Measurements from ENCODE around the gene MORN1. TPM values are rescaled to one million over a fixed set of nuclear protein-coding genes. Genes with fewer than 3 reads are reported as not detected.

Gene MORN1
- total RNA-seq, 4 donors from 2014 or later: 5.0 to 14.6 (median 9.2) TPM

DNA sequence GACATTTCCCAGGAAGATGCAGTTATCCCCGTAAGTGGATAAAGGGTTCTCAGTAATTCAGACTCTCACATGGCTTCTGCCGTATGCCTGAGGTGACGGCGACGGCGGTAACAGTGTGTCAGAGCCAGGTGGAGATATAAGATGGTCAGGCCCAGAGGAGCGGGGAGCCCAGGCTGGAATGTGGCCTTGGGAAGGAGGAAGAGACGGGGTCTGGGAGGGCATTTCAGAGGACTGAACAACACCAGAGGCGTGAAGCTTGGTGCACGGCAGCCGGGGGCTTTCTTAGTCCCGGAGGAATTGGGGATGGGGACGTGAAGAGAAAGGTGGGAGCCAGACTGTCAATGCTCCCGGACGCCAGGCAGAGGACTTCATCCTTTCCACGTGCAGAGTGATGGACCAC, 1.3 kb upstream of the MORN1 start:
- H3K4me3 ChIP-seq: peak overlapping the region; percentile 78 to 83
- H3K4me1 ChIP-seq: peaks cover 0 to 47% (median 34%) of the 10 kb centered on the region in 3 donors
- ATAC-seq: no peak
- peaks cover 0 to 55% of the 10 kb centered on the region in 2 donors for H3K36me3 ChIP-seq
- H3K27me3 ChIP-seq: no peaks in the 10 kb centered on the region
- WGBS, 2 donors (ENCODE audit: low coverage in 1 of 2): 25% methylated on average over 4 of the region's 16 CpGs; no CpG with 5 or more reads in 1 of the 2 donors
- H3K27ac ChIP-seq: peak overlapping the region in 3 of 4 donors; percentile 88 to 95 (median 90)
- no peak for TF ChIP-seq EP300 (IDR thresholded peaks at IDR 0.05)
- TF ChIP-seq, protein P1, sequence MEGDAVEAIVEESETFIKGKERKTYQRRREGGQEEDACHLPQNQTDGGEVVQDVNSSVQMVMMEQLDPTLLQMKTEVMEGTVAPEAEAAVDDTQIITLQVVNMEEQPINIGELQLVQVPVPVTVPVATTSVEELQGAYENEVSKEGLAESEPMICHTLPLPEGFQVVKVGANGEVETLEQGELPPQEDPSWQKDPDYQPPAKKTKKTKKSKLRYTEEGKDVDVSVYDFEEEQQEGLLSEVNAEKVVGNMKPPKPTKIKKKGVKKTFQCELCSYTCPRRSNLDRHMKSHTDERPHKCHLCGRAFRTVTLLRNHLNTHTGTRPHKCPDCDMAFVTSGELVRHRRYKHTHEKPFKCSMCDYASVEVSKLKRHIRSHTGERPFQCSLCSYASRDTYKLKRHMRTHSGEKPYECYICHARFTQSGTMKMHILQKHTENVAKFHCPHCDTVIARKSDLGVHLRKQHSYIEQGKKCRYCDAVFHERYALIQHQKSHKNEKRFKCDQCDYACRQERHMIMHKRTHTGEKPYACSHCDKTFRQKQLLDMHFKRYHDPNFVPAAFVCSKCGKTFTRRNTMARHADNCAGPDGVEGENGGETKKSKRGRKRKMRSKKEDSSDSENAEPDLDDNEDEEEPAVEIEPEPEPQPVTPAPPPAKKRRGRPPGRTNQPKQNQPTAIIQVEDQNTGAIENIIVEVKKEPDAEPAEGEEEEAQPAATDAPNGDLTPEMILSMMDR (IDR thresholded peaks at IDR 0.05): no peak
- TF ChIP-seq POLR2A (IDR thresholded peaks at IDR 0.05): no peak
- TF ChIP-seq POLR2AphosphoS5 (IDR thresholded peaks at IDR 0.05): no peak
- H3K9me3 ChIP-seq: no peaks in the 10 kb centered on the region

DNA sequence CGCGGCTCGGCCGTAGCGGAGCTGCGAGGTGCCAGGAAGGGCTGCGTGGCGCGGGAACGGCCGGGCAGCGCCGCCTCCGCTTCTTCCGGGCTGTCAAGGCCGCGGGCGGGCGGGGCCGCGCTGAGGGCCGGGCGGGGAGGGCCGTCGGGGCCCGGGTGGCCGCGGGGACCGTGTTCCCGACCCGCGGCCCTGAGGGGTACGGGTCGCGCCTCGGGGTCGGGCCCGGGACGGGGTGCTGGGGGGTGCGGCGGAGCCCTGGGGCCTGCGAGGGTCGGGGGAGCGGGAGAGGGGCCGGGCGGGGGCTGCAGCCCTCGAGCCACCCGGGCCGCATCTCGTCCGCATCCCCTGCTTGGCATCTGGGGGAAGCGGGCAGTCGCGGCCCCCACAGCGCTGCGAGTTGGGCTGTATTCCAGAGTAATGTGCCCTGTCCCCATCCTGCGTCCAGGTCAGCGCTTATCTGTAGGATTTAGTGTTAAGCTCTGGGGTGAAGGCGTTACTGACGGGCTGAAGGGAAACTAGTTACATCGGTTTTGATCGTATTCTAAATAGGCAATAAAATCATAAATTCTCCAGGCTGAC, 666 bp upstream of the MORN1 start:
- WGBS, 2 donors (ENCODE audit: low coverage in 1 of 2): 0 to 1% methylated on average over 2 to 7 of the region's 62 CpGs
- TF ChIP-seq, protein P1 (IDR thresholded peaks at IDR 0.05): no peak
- TF ChIP-seq POLR2A (IDR thresholded peaks at IDR 0.05) (no peak), EP300 (IDR thresholded peaks at IDR 0.05) (no peak), POLR2AphosphoS5 (IDR thresholded peaks at IDR 0.05) (no peak)
- H3K27me3 ChIP-seq: no peaks in the 10 kb centered on the region
- H3K9me3 ChIP-seq: no peaks in the 10 kb centered on the region
- no peak for ATAC-seq
- peak overlapping the region; percentile 78 to 83 for H3K4me3 ChIP-seq
- peaks cover 0 to 55% of the 10 kb centered on the region in 2 donors for H3K36me3 ChIP-seq
- H3K27ac ChIP-seq: peak overlapping the region; percentile 36 to 95 (median 89)
- peaks cover 0 to 47% (median 34%) of the 10 kb centered on the region in 3 donors for H3K4me1 ChIP-seq

DNA sequence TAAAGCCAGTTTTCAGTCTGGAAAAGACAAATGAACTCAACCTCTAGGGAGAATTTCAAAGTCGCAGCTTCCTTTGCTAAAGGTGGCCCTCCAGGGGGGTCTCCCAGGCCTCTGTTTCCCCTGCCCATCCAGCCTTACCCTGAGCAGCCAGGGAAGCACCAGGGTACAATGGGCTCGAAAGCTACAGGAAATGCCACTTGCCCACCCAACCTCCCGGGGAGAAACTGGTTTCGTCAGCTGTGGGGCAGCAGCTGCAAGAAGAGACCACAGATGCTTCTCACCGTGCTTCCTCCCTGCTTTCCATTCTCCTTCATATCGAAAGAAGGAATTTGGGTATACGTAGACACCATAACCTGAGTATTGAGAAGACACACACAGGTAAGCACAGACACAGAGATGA, 1.7 kb downstream of the MORN1 start:
- TF ChIP-seq, protein P1 (IDR thresholded peaks at IDR 0.05): no peak
- no peak for TF ChIP-seq POLR2AphosphoS5 (IDR thresholded peaks at IDR 0.05)
- TF ChIP-seq POLR2A (IDR thresholded peaks at IDR 0.05): no peak
- no peak for TF ChIP-seq EP300 (IDR thresholded peaks at IDR 0.05)
- no peak for ATAC-seq
- Histone ChIP-seq H3K27me3 (no peaks in the 10 kb centered on the region), H3K9me3 (no peaks in the 10 kb centered on the region), H3K27ac (no peak overlapping the region), H3K4me1 (peaks cover 0 to 40% (median 30%) of the 10 kb centered on the region in 3 donors), H3K4me3 (no peak overlapping the region), H3K36me3 (peaks cover 0 to 37% of the 10 kb centered on the region in 2 donors)
- 17% methylated on average over 1 of the region's 7 CpGs; no CpG with 5 or more reads in 1 of the 2 donors for WGBS, 2 donors (ENCODE audit: low coverage in 1 of 2)

DNA sequence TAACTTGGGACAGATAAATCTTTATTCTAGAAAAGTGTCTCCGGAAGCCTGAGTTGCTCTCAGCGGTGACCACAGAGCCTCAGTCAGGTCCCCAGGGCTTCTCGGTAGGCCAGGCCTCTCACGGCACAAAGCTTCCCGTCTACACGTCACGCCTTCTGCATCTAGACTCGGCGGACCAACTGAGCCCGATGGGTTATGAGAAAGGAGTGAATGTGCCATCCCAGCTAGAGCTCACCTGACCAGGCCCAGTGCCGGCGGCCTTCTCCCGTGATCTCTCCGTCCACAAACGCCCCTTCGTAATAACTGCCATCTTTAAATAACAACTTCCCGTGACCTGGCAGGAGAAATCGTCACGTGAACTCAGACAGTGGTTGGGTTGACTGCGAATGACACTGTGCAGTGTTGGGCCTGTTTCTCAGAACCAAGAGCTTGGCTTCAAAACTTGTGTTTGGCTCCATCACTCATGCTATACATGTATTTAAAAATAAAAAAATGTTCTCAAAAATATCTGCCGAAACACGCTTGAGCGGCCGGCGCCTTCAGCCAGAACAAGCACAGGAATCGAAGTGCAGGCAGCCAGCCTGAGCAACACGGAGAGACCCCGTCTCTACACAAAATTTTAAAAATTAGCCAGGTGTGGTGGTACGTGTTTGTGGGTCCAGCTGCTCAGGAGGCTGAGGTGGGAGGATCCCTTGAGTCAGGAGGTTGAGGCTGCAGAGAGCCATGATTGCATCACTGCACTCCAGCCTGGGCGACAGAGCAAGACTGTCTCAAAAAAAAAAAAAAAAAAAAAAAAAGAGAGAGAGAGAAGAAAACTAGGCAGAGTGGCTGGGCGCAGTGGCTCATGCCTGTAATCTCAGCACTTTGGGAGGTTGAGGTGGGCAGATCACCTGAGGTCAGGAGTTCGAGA, 3.1 kb downstream of the MORN1 start:
- ATAC-seq: no peak

More for the DNA sequence above, 3.1 kb downstream of the MORN1 start:
- Histone ChIP-seq H3K36me3 (peaks cover 0 to 23% of the 10 kb centered on the region in 2 donors), H3K27me3 (no peaks in the 10 kb centered on the region), H3K4me3 (no peak overlapping the region), H3K9me3 (no peaks in the 10 kb centered on the region), H3K27ac (no peak overlapping the region), H3K4me1 (peaks cover 0 to 26% (median 17%) of the 10 kb centered on the region in 3 donors)
- no peak for TF ChIP-seq POLR2A (IDR thresholded peaks at IDR 0.05)
- no peak for TF ChIP-seq POLR2AphosphoS5 (IDR thresholded peaks at IDR 0.05)
- no peak for TF ChIP-seq EP300 (IDR thresholded peaks at IDR 0.05)
- TF ChIP-seq, protein P1 (IDR thresholded peaks at IDR 0.05): no peak
- 87 to 92% methylated on average over 16 to 24 of the region's 32 CpGs for WGBS, 2 donors (ENCODE audit: low coverage in 1 of 2)

Data from gastroesophageal sphincter (tissue), 4 donors.